ENCODE data around the gene LMOD1.

- no peak for TF ChIP-seq CTCF (conservative IDR thresholded peaks at IDR 0.05 in 1 of 2, IDR thresholded peaks at IDR 0.05 in 1 of 2; ENCODE audit: low read depth in 1 of 2, low read length in 2 of 2)
- TF ChIP-seq EZH2 (IDR thresholded peaks at IDR 0.05; ENCODE audit: low read length, missing control alignments), result no peak
Measured at GRCh38 chr1:201945863-201946223, 505 bp downstream of the LMOD1 start.

All from fibroblast of lung (primary cell).